Neural cell (in vitro differentiated cells): ENCODE data around the gene KIF24. TPM values are rescaled to one million over a fixed set of nuclear protein-coding genes. Genes with fewer than 3 reads are reported as not detected.

Experiments
- H2AFZ ChIP-seq: fragments of 200-600, 300-800 bp; sonication (generic), shearing (Covaris generic); 2 replicates; pipeline ENCODE4 v1.6.0; 2014; ENCODE audit warnings: low read depth, mild to moderate bottlenecking, antibody characterized with exemption, low read length, moderate library complexity
- H3F3A ChIP-seq: fragments of 200-600 bp; shearing (Covaris generic); 2 replicates; pipeline ENCODE4 v1.6.1; 2016; ENCODE audit warnings: mild to moderate bottlenecking, moderate library complexity, mixed read lengths, antibody characterized with exemption, low read length; ENCODE audit not compliant: insufficient read depth, poor library complexity, severe bottlenecking
- H3K27ac ChIP-seq: fragments of 200-600, 300-800 bp; sonication (generic), shearing (Covaris generic); 2 replicates; pipeline ENCODE4 v1.5.1; 2014; ENCODE audit warnings: mild to moderate bottlenecking, low read length, moderate library complexity
- H3K27me3 ChIP-seq: fragments of 300-800, 200-600 bp; sonication (generic), shearing (Covaris generic); 2 replicates; pipeline ENCODE4 v1.6.0; 2014; ENCODE audit warnings: mild to moderate bottlenecking, low read depth, low read length, moderate library complexity; ENCODE audit not compliant: insufficient read depth
- H3K36me3 ChIP-seq: fragments of 300-800, 200-600 bp; sonication (generic), shearing (Covaris generic); 2 replicates; pipeline ENCODE4 v1.5.1; 2014; ENCODE audit warnings: mild to moderate bottlenecking, antibody characterized with exemption, low read length, moderate library complexity; ENCODE audit not compliant: insufficient read depth
- H3K4me2 ChIP-seq: fragments of 300-800, 200-600 bp; sonication (generic), shearing (Covaris generic); 2 replicates; pipeline ENCODE4 v1.6.0; 2014; ENCODE audit warnings: mild to moderate bottlenecking, low read length
- H3K4me3 ChIP-seq: fragments of 300-800, 200-600 bp; sonication (generic), shearing (Covaris generic); 2 replicates; pipeline ENCODE4 v1.5.1; 2014; ENCODE audit warnings: mild to moderate bottlenecking, low read length, moderate library complexity
- H3K79me2 ChIP-seq: fragments of 200-600 bp; shearing (Covaris generic); replicated peaks from 2 replicates; pipeline ENCODE4 v1.6.0; 2014; ENCODE audit warnings: mild to moderate bottlenecking, low read length, moderate library complexity; ENCODE audit not compliant: insufficient read depth
- H3K9ac ChIP-seq: fragments of 300-800, 200-600 bp; sonication (generic), shearing (Covaris generic); 2 replicates; pipeline ENCODE4 v1.6.1; 2016; ENCODE audit warnings: mild to moderate bottlenecking, low read length, mixed read lengths
- H3K9me2 ChIP-seq: fragments of 200-600 bp; shearing (Covaris generic); 2 replicates; pipeline ENCODE4 v1.6.1; 2016; ENCODE audit warnings: mild to moderate bottlenecking, low read length, mixed read lengths; ENCODE audit not compliant: insufficient read depth
- H3K9me3 ChIP-seq: fragments of 200-600, 300-800 bp; sonication (generic), shearing (Covaris generic); 2 replicates; pipeline ENCODE4 v1.6.1; 2016; ENCODE audit warnings: mild to moderate bottlenecking, mixed run types, low read length, moderate library complexity, mixed read lengths
- H4K20me1 ChIP-seq: fragments of 200-600 bp; shearing (Covaris generic); 2 replicates; pipeline ENCODE4 v1.6.1; 2016; ENCODE audit warnings: mild to moderate bottlenecking, mixed run types; ENCODE audit not compliant: insufficient read depth
- EP300 ChIP-seq: fragments of 450-650 bp; conservative IDR thresholded peaks from 2 replicates; pipeline ENCODE4 v1.6.1; 2014; ENCODE audit warnings: antibody characterized with exemption, mild to moderate bottlenecking, moderate library complexity; ENCODE audit not compliant: poor library complexity, severe bottlenecking
- EZH2 ChIP-seq: fragments of 200-600, 300-800 bp; shearing (Covaris generic), sonication (generic); IDR thresholded peaks from 2 replicates; pipeline ENCODE4 v1.6.1; 2014; ENCODE audit warnings: antibody characterized with exemption, low read length, borderline replicate concordance, mild to moderate bottlenecking; ENCODE audit not compliant: insufficient read depth, poor library complexity, severe bottlenecking
- MXI1 ChIP-seq: fragments of 450-650 bp; conservative IDR thresholded peaks from 2 replicates; pipeline ENCODE4 v1.6.1; 2014; ENCODE audit warnings: antibody characterized with exemption, mild to moderate bottlenecking; ENCODE audit not compliant: poor library complexity, severe bottlenecking
- POLR2AphosphoS5 ChIP-seq: IDR thresholded peaks from 2 replicates; pipeline ENCODE4 v1.6.1; 2012
- RAD21 ChIP-seq: fragments of 450-650 bp; conservative IDR thresholded peaks from 2 replicates; pipeline ENCODE4 v1.6.1; 2014; ENCODE audit warnings: antibody characterized with exemption, mild to moderate bottlenecking, moderate library complexity
- SMC3 ChIP-seq: fragments of 450-650 bp; conservative IDR thresholded peaks from 2 replicates; pipeline ENCODE4 v1.6.1; 2014; ENCODE audit warnings: antibody characterized with exemption, mild to moderate bottlenecking, moderate library complexity; ENCODE audit not compliant: poor library complexity
- TAF1 ChIP-seq: IDR thresholded peaks from 2 replicates; pipeline ENCODE4 v1.6.1; 2012; ENCODE audit warnings: low read depth
- polyA plus RNA-seq: library from polyadenylated mRNA; depleted of rRNA; stranded (reverse); fragments of >200 nt; gene quantifications from 2 replicates; pipeline ENCODE4 v1.2.3, GENCODE V29; 2014
- TF ChIP-seq, protein P1 (sequence below): IDR thresholded peaks from 2 replicates; pipeline ENCODE4 v1.6.1; 2012; ENCODE audit warnings: borderline replicate concordance
- TF ChIP-seq, protein P2 (sequence below): fragments of 450-650 bp; IDR thresholded peaks from 2 replicates; pipeline ENCODE4 v1.5.1; 2014; ENCODE audit warnings: antibody characterized with exemption, mild to moderate bottlenecking, moderate library complexity; ENCODE audit not compliant: poor library complexity, severe bottlenecking

The KIF24 gene
- polyA plus RNA-seq, 1 donor from 2014 or later, result 0.19 TPM

DNA sequence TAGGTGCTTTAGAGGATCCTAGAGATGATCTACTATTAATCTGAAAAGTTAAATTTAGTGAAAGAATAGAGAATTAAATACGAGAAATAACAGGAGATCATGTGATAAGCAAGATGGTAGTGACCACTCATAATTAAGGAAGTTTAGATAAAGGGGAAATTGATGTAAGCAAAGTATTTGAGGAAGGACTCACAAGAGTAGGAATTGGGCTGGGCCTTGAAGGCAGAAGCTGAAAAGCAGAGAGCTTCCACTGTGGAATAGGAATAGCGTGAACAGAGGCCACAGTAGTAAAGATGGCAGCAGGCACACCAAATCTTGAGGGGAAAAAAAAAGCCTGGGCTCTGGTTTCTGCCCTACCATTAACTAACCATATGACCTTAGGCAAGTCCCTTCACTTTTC lies 38.0 kb downstream of the KIF24 start:
- H3K79me2 ChIP-seq, result no peaks in the 10 kb centered on the region
- H3F3A ChIP-seq, result no peaks in the 10 kb centered on the region
- H3K27me3 ChIP-seq, result no peaks in the 10 kb centered on the region
- no peak overlapping the region for H2AFZ ChIP-seq
- TF ChIP-seq POLR2AphosphoS5 (no peak), TAF1 (no peak), SMC3 (no peak), RAD21 (no peak), EP300 (no peak), MXI1 (no peak), EZH2 (no peak)
- TF ChIP-seq, protein P1, sequence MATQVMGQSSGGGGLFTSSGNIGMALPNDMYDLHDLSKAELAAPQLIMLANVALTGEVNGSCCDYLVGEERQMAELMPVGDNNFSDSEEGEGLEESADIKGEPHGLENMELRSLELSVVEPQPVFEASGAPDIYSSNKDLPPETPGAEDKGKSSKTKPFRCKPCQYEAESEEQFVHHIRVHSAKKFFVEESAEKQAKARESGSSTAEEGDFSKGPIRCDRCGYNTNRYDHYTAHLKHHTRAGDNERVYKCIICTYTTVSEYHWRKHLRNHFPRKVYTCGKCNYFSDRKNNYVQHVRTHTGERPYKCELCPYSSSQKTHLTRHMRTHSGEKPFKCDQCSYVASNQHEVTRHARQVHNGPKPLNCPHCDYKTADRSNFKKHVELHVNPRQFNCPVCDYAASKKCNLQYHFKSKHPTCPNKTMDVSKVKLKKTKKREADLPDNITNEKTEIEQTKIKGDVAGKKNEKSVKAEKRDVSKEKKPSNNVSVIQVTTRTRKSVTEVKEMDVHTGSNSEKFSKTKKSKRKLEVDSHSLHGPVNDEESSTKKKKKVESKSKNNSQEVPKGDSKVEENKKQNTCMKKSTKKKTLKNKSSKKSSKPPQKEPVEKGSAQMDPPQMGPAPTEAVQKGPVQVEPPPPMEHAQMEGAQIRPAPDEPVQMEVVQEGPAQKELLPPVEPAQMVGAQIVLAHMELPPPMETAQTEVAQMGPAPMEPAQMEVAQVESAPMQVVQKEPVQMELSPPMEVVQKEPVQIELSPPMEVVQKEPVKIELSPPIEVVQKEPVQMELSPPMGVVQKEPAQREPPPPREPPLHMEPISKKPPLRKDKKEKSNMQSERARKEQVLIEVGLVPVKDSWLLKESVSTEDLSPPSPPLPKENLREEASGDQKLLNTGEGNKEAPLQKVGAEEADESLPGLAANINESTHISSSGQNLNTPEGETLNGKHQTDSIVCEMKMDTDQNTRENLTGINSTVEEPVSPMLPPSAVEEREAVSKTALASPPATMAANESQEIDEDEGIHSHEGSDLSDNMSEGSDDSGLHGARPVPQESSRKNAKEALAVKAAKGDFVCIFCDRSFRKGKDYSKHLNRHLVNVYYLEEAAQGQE, result no peak
- TF ChIP-seq, protein P2, sequence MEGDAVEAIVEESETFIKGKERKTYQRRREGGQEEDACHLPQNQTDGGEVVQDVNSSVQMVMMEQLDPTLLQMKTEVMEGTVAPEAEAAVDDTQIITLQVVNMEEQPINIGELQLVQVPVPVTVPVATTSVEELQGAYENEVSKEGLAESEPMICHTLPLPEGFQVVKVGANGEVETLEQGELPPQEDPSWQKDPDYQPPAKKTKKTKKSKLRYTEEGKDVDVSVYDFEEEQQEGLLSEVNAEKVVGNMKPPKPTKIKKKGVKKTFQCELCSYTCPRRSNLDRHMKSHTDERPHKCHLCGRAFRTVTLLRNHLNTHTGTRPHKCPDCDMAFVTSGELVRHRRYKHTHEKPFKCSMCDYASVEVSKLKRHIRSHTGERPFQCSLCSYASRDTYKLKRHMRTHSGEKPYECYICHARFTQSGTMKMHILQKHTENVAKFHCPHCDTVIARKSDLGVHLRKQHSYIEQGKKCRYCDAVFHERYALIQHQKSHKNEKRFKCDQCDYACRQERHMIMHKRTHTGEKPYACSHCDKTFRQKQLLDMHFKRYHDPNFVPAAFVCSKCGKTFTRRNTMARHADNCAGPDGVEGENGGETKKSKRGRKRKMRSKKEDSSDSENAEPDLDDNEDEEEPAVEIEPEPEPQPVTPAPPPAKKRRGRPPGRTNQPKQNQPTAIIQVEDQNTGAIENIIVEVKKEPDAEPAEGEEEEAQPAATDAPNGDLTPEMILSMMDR, result no peak
- no peaks in the 10 kb centered on the region for H3K9me3 ChIP-seq
- H3K27ac ChIP-seq, result no peak overlapping the region
- H3K36me3 ChIP-seq, result no peaks in the 10 kb centered on the region
- no peak overlapping the region for H3K4me2 ChIP-seq
- no peak overlapping the region for H3K4me3 ChIP-seq
- H3K9ac ChIP-seq, result no peak overlapping the region
- no peaks in the 10 kb centered on the region for H4K20me1 ChIP-seq
- no peaks in the 10 kb centered on the region for H3K9me2 ChIP-seq

DNA sequence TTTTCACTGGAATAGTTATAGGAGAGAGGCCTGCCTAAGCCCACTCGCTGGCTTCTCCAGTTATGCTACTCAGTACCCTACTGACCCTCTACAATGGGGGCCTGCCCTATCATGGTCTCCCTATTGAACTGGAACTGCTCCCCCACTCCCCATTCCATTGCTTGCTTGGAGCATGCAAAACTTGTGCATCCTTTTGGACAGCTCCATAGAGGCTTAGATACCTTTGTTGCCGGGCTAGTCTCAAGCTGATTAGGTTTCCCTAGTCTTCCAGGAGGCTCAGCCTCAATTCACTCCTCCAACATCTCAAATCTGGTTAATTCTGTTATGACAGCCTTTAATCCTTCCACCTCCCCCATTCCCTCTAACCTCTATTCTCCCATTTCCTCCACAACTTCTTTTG lies 39.9 kb downstream of the KIF24 start:
- Histone ChIP-seq H3K9ac (no peak overlapping the region), H3K9me2 (no peaks in the 10 kb centered on the region), H4K20me1 (no peaks in the 10 kb centered on the region), H3K4me2 (no peak overlapping the region), H3K4me3 (no peak overlapping the region), H3K36me3 (no peaks in the 10 kb centered on the region), H3F3A (no peaks in the 10 kb centered on the region), H3K79me2 (no peaks in the 10 kb centered on the region), H3K27me3 (no peaks in the 10 kb centered on the region), H3K27ac (no peak overlapping the region), H2AFZ (no peak overlapping the region), H3K9me3 (no peaks in the 10 kb centered on the region)
- no peak for TF ChIP-seq EZH2
- no peak for TF ChIP-seq MXI1
- TF ChIP-seq SMC3, result no peak
- no peak for TF ChIP-seq RAD21
- TF ChIP-seq TAF1, result no peak
- TF ChIP-seq, protein P2, result no peak
- TF ChIP-seq, protein P1, result no peak
- no peak for TF ChIP-seq EP300
- no peak for TF ChIP-seq POLR2AphosphoS5
